T-helper 17 cell (primary cell): ENCODE data around the gene PARVA. TPM values are rescaled to one million over a fixed set of nuclear protein-coding genes. Genes with fewer than 3 reads are reported as not detected.

ENCODE experiments used
- ATAC-seq: fragments of 150-1000 bp; cut with Tn5 transposase; 2 replicates; pipeline ENCODE4 v1.10.0; 2021; ENCODE audit warnings: mild to moderate bottlenecking, moderate library complexity
- DNase-seq, 3 donors: peaks; one replicate each; pipeline versions ENCODE4 v3.0.0 to v3.0.0-alpha.2; 2020 to 2021
- H3K9me3 ChIP-seq: one replicate; pipeline ENCODE4 v1.7.0; 2013; ENCODE audit warnings: low read length, mild to moderate bottlenecking; ENCODE audit not compliant: control insufficient read depth, poor library complexity, severe bottlenecking
- H3K27ac Mint-ChIP-seq: one replicate; pipeline ENCODE4 v1.8.0; 2022; ENCODE audit warnings: mild to moderate bottlenecking, moderate library complexity, mixed read lengths
- H3K27me3 Mint-ChIP-seq: one replicate; pipeline ENCODE4 v1.8.0; 2022; ENCODE audit warnings: mixed read lengths
- H3K36me3 Mint-ChIP-seq: one replicate; pipeline ENCODE4 v1.8.0; 2022; ENCODE audit warnings: low read depth, mixed read lengths
- H3K4me1 Mint-ChIP-seq: one replicate; pipeline ENCODE4 v1.8.0; 2022; ENCODE audit warnings: mild to moderate bottlenecking, mixed read lengths
- H3K4me3 Mint-ChIP-seq: one replicate; pipeline ENCODE4 v1.8.0; 2022; ENCODE audit warnings: mild to moderate bottlenecking, moderate library complexity, mixed read lengths
- total RNA-seq, 4 donors: library from RNA in 2 of 4; stranded (reverse) in 2 of 4; gene quantifications; one replicate each; pipeline ENCODE4 v1.2.3 and lab custom pipeline; 2022 to 2026

The PARVA gene
- total RNA-seq, 2 donors from 2014 or later, result 0.16 to 1.8 TPM

GRCh38 chr11:12573707-12574485 is 196.5 kb downstream of the PARVA start:
- Mint-ChIP-seq H3K27ac (no peak overlapping the region), H3K27me3 (peaks cover 38% of the 10 kb centered on the region), H3K4me1 (no peaks in the 10 kb centered on the region), H3K4me3 (no peak overlapping the region), H3K36me3 (no peaks in the 10 kb centered on the region)
- DNase-seq (no peak), ATAC-seq (no peak)
- no peaks in the 10 kb centered on the region for H3K9me3 ChIP-seq

- H3K36me3 Mint-ChIP-seq, result peaks cover 2% of the 10 kb centered on the region
- H3K9me3 ChIP-seq, result no peaks in the 10 kb centered on the region
- no peak overlapping the region for H3K27ac Mint-ChIP-seq
- H3K27me3 Mint-ChIP-seq, result peaks cover 36% of the 10 kb centered on the region
- ATAC-seq, result no peak
- no peaks in the 10 kb centered on the region for H3K4me1 Mint-ChIP-seq
- DNase-seq, result no peak
- no peak overlapping the region for H3K4me3 Mint-ChIP-seq
Observed at GRCh38 chr11:12577725-12578644, 200.6 kb downstream of the PARVA start.

GRCh38 chr11:12581416-12581815 is 204.0 kb downstream of the PARVA start:
- Mint-ChIP-seq H3K27ac (no peak overlapping the region), H3K4me1 (no peaks in the 10 kb centered on the region), H3K27me3 (peaks cover 34% of the 10 kb centered on the region), H3K4me3 (no peak overlapping the region), H3K36me3 (peaks cover 4% of the 10 kb centered on the region)
- ATAC-seq (no peak), DNase-seq (no peak)
- no peaks in the 10 kb centered on the region for H3K9me3 ChIP-seq

GRCh38 chr11:12581923-12582322 is 204.6 kb downstream of the PARVA start:
- peaks cover 4% of the 10 kb centered on the region for H3K36me3 Mint-ChIP-seq
- no peak overlapping the region for H3K4me3 Mint-ChIP-seq
- DNase-seq (no peak), ATAC-seq (no peak)
- H3K27ac Mint-ChIP-seq, result no peak overlapping the region
- H3K27me3 Mint-ChIP-seq, result peaks cover 32% of the 10 kb centered on the region
- no peaks in the 10 kb centered on the region for H3K9me3 ChIP-seq
- peaks cover under 1% of the 10 kb centered on the region for H3K4me1 Mint-ChIP-seq
